Esophagus muscularis mucosa (tissue), 4 donors: ENCODE measurements around the gene DAB1. TPM values are rescaled to one million over a fixed set of nuclear protein-coding genes. Genes with fewer than 3 reads are reported as not detected.

Experiments used
- DNase-seq: peaks from one replicate; pipeline ENCODE4 v3.0.0-alpha.2; 2017; ENCODE audit errors: extremely low spot score
- H3K27ac ChIP-seq, 4 donors: fragments of 200-600 bp; sonication (generic); replicated peaks in 1 of 4; 1 replicate in 3 of 4; 2 replicates in 1 of 4; pipeline ENCODE4 v1.5.1; 2016 to 2019; ENCODE audit warnings: mild to moderate bottlenecking in 1 of 4
- H3K27me3 ChIP-seq, 4 donors: fragments of 200-600 bp; sonication (generic); one replicate each; pipeline versions ENCODE4 v1.5.1 to v1.6.0; 2016 to 2019
- H3K36me3 ChIP-seq, 4 donors: fragments of 200-600 bp; sonication (generic); one replicate each; pipeline ENCODE4 v1.5.1; 2016 to 2019
- H3K4me1 ChIP-seq, 4 donors: fragments of 200-600 bp; sonication (generic); one replicate each; pipeline ENCODE4 v1.5.1; 2016 to 2019
- H3K4me3 ChIP-seq, 4 donors: fragments of 200-600 bp; sonication (generic); 1 replicate in 2 of 4; 2 replicates in 2 of 4; pipeline ENCODE4 v1.5.1; 2016 to 2019; ENCODE audit warnings: mild to moderate bottlenecking in 4 of 4, moderate library complexity in 1 of 4
- H3K9me3 ChIP-seq, 4 donors: fragments of 200-600 bp; sonication (generic); 1 replicate in 3 of 4; 2 replicates in 1 of 4; pipeline ENCODE4 v1.5.1; 2016 to 2019
- CTCF ChIP-seq, 3 experiments: fragments of 200-600 bp in 2 of 3; fragments of 450-650 bp in 1 of 3; sonication (generic) in 2 of 3; IDR thresholded peaks; one replicate each; pipeline ENCODE4 v1.5.1; 2017 to 2019; ENCODE audit warnings: antibody characterized with exemption in 3 of 3, mild to moderate bottlenecking in 2 of 3, moderate library complexity in 1 of 3
- EP300 ChIP-seq: sonication (generic); formaldehyde crosslinking; IDR thresholded peaks from one replicate; pipeline ENCODE4 v1.6.1; 2017; ENCODE audit warnings: antibody characterized with exemption
- POLR2A ChIP-seq: fragments of 450-650 bp; IDR thresholded peaks from one replicate; pipeline ENCODE4 v1.6.1; 2017; ENCODE audit warnings: antibody characterized with exemption, moderate library complexity, mild to moderate bottlenecking, low read depth
- POLR2AphosphoS5 ChIP-seq, 2 donors: sonication (generic); formaldehyde crosslinking; IDR thresholded peaks; one replicate each; pipeline ENCODE4 v1.6.1; 2017; ENCODE audit warnings: antibody characterized with exemption in 2 of 2
- WGBS: methylation state at CpG from one replicate; pipeline ENCODE4 v1.1.5; 2018; 5-methylcytosine and 5-hydroxymethylcytosine counted together
- intact Hi-C: fragments of 100-400 bp; cut with DNase I; formaldehyde crosslinking; loops from one replicate; pipeline ENCODE4 v1.15.1; 2023
- total RNA-seq, 4 donors: library from RNA; depleted of rRNA; stranded (reverse); fragments of >200 nt; gene quantifications; one replicate each; pipeline versions ENCODE4 v1.1.0 to v1.2.1, GENCODE V29; 2016

DAB1 gene
- 1 to 10 TPM in 1 of 4 donors, under 1 TPM in 3; 0.26 to 1.3 (median 0.37) TPM for total RNA-seq

DNA sequence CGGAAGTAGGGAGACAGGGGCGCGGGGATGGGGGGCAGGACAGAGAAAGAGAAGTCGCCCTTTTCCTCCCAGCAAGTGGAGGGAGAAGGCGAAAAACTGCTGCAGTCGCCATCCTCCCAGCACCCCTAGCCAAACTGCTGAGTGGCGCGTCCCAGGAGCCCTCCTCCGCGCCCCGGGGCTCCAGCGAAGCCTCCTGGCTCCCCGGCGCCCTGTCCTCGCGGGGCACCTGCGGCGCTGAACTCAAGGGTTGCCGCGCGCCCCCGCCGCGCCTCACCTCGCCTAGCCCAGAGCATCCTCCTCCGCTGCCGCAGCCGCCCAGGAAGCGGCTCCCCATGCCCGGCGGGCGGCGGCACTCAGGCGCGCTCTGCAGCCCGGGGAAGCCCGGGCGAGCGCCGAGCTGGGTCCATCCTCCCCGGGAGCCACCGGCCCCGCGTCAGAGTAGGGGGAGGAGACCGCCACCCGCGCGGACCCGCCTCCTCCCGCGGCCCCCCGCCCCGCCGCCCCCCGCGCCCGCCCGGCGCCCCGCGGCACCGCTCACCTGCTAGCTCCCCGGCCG, at the start of gene DAB1:
TSS of gene DAB1 (minus strand) at position 405 of the 556 bp plus-strand sequence. CDS start 133,030 bp downstream, outside the sequence.
- whole genome bisulfite sequencing, result 5% methylated on average over 5 of the region's 64 CpGs
- Histone ChIP-seq H3K4me3 (peak within 1 kb of the TSS; percentile 48 to 56 (median 50)), H3K27ac (no peak within 1 kb of the TSS), H3K36me3 (no peaks in the 10 kb centered on the region), H3K27me3 (peaks cover 0 to 73% (median 18%) of the 10 kb centered on the region in 4 donors), H3K9me3 (no peaks in the 10 kb centered on the region), H3K4me1 (peaks cover 23 to 32% (median 29%) of the 10 kb centered on the region in 4 donors)
- no peak for TF ChIP-seq CTCF (IDR thresholded peaks at IDR 0.05)
- TF ChIP-seq POLR2A, result no peak
- DNase-seq, result no peak
- intact Hi-C loops, result no loop called here

- DNase-seq, result no peak
- no peaks in the 10 kb centered on the region for H3K9me3 ChIP-seq
- H3K4me1 ChIP-seq, result peaks cover 0 to 6% (median 2%) of the 10 kb centered on the region in 4 donors
- 70% methylated on average over 5 of the region's 5 CpGs for WGBS
- no peaks in the 10 kb centered on the region for H3K27me3 ChIP-seq
- TF ChIP-seq CTCF (IDR thresholded peaks at IDR 0.05) (no peak), POLR2AphosphoS5 (IDR thresholded peaks at IDR 0.05) (no peak), EP300 (no peak), POLR2A (no peak)
- H3K36me3 ChIP-seq, result no peaks in the 10 kb centered on the region
- no peak overlapping the region for H3K4me3 ChIP-seq
- intact Hi-C loops, result no loop called here
- H3K27ac ChIP-seq, result no peak overlapping the region
Observed at GRCh38 chr1:57473448-57473847, 49.6 kb upstream of the DAB1 start.

- WGBS, result 94% methylated on average over 2 of the region's 2 CpGs
- H3K4me3 ChIP-seq, result no peak overlapping the region
Observed at GRCh38 chr1:57471995-57472394, 48.1 kb upstream of the DAB1 start.

GRCh38 chr1:57470036-57470435, 46.2 kb upstream of the DAB1 start:
- no peak for TF ChIP-seq CTCF (IDR thresholded peaks at IDR 0.05)
- no peak for TF ChIP-seq POLR2A
- TF ChIP-seq EP300, result no peak
- no peak for TF ChIP-seq POLR2AphosphoS5 (IDR thresholded peaks at IDR 0.05)
- H3K9me3 ChIP-seq, result no peaks in the 10 kb centered on the region
- H3K36me3 ChIP-seq, result no peaks in the 10 kb centered on the region
- 67% methylated on average over 1 of the region's 1 CpG for WGBS
- no peak overlapping the region for H3K27ac ChIP-seq
- H3K27me3 ChIP-seq, result no peaks in the 10 kb centered on the region
- no peak overlapping the region for H3K4me3 ChIP-seq
- DNase-seq, result no peak
- peaks cover 0 to 8% (median 2%) of the 10 kb centered on the region in 4 donors for H3K4me1 ChIP-seq
- intact Hi-C loops, result no loop called here

More at GRCh38 chr1:57471995-57472394, 48.1 kb upstream of the DAB1 start:
- Histone ChIP-seq H3K27me3 (no peaks in the 10 kb centered on the region), H3K27ac (no peak overlapping the region), H3K36me3 (no peaks in the 10 kb centered on the region), H3K9me3 (no peaks in the 10 kb centered on the region), H3K4me1 (peaks cover 0 to 8% (median 2%) of the 10 kb centered on the region in 4 donors)
- no peak for DNase-seq
- intact Hi-C loops, result no loop called here
- no peak for TF ChIP-seq POLR2AphosphoS5 (IDR thresholded peaks at IDR 0.05)
- TF ChIP-seq EP300, result no peak
- no peak for TF ChIP-seq CTCF (IDR thresholded peaks at IDR 0.05)
- TF ChIP-seq POLR2A, result no peak
